Lung (tissue), 12 donors: Measurements from ENCODE around the gene ITPR1. TPM values are rescaled to one million over a fixed set of nuclear protein-coding genes. Genes with fewer than 3 reads are reported as not detected.

ENCODE experiments used
- ATAC-seq: fragments of 200-7000 bp; cut with Tn5 transposase; one replicate; pipeline ENCODE4 v1.9.1; 2020; ENCODE audit warnings: moderate number of reproducible peaks; ENCODE audit not compliant: insufficient read depth, low FRiP score
- DNase-seq, 3 donors: peaks; one replicate each; pipeline ENCODE4 v3.0.0-alpha.2; 2013 to 2017
- H3K27ac ChIP-seq, 2 donors: one replicate each; pipeline ENCODE4 v1.5.1; 2013; ENCODE audit warnings: mild to moderate bottlenecking in 2 of 2, moderate library complexity in 2 of 2, control low read depth in 1 of 2, inconsistent platforms in 1 of 2, low read depth in 1 of 2, low read length in 1 of 2
- H3K27me3 ChIP-seq, 3 donors: one replicate each; pipeline ENCODE4 v1.5.1; 2013; ENCODE audit warnings: low read length in 2 of 3; ENCODE audit not compliant: control insufficient read depth in 3 of 3, insufficient read depth in 3 of 3
- H3K36me3 ChIP-seq, 4 donors: one replicate each; pipeline ENCODE4 v1.5.1; 2013; ENCODE audit warnings: low read length in 4 of 4, mild to moderate bottlenecking in 1 of 4, moderate library complexity in 1 of 4; ENCODE audit not compliant: control insufficient read depth in 4 of 4, insufficient read depth in 4 of 4
- H3K4me1 ChIP-seq, 5 donors: one replicate each; pipeline ENCODE4 v1.5.1; 2013; ENCODE audit warnings: low read length in 5 of 5, mild to moderate bottlenecking in 2 of 5, moderate library complexity in 1 of 5; ENCODE audit not compliant: control insufficient read depth in 5 of 5, insufficient read depth in 5 of 5
- H3K4me3 ChIP-seq: one replicate; pipeline ENCODE4 v1.5.1; 2013; ENCODE audit warnings: mild to moderate bottlenecking, control low read depth, moderate library complexity
- H3K9ac ChIP-seq, 2 donors: one replicate each; pipeline ENCODE4 v1.5.1; 2013; ENCODE audit warnings: low read length in 2 of 2, control low read depth in 1 of 2; ENCODE audit not compliant: insufficient read depth in 1 of 2
- H3K9me3 ChIP-seq, 4 donors: one replicate each; pipeline ENCODE4 v1.5.1; 2013; ENCODE audit warnings: low read length in 3 of 4, mild to moderate bottlenecking in 1 of 4, moderate library complexity in 1 of 4; ENCODE audit not compliant: control insufficient read depth in 4 of 4, insufficient read depth in 3 of 4
- CTCF ChIP-seq: IDR thresholded peaks from 2 replicates; pipeline ENCODE4 v1.5.1; 2012; ENCODE audit warnings: mild to moderate bottlenecking; ENCODE audit errors: control extremely low read depth, extremely low read depth
- WGBS, 2 donors: extraction: QIAGEN DNeasy Blood & Tissue Kit; methylation state at CpG; one replicate each; pipeline ENCODE4 v1.1.7; 2013; 5-methylcytosine and 5-hydroxymethylcytosine counted together
- polyA plus RNA-seq, 2 donors: library from polyadenylated mRNA; stranded (reverse); fragments of 200-250 nt; gene quantifications; one replicate each; pipeline ENCODE4 v1.2.1, GENCODE V29; 2013
- total RNA-seq, 2 donors: library from RNA; depleted of rRNA in 1 of 2; stranded (reverse); fragments of >200 nt in 1 of 2; gene quantifications; one replicate each; pipeline ENCODE4 v1.2.1, GENCODE V29; 2014 to 2021
- donor health status: control.
- donor health status: control.
- donor health status: Bipolar disorder and iron deficiency.
- donor health status: healthy.
- donor health status: DM: yes; HTN: yes; CAD: no.

ITPR1 gene
- total and polyA plus RNA-seq, 4 donors: 12.4 to 152 (median 44.1) TPM

- ATAC-seq (no peak), DNase-seq (no peak)
- H3K9ac ChIP-seq: no peak overlapping the region
- H3K4me1 ChIP-seq: peaks cover 0 to 2% (median 0%) of the 10 kb centered on the region in 5 donors
- no peaks in the 10 kb centered on the region for H3K27me3 ChIP-seq
- 82 to 85% methylated on average over 5 of the region's 5 CpGs for WGBS, 2 donors
- peaks cover 2 to 8% (median 4%) of the 10 kb centered on the region in 4 donors for H3K36me3 ChIP-seq
- H3K27ac ChIP-seq: no peak overlapping the region
- no peak for TF ChIP-seq CTCF
- H3K9me3 ChIP-seq: no peaks in the 10 kb centered on the region
- no peak overlapping the region for H3K4me3 ChIP-seq
These were observed 344.3 kb downstream of the ITPR1 start for GRCh38 chr3:4837374-4837930.

- DNase-seq (no peak), ATAC-seq (no peak)
- Histone ChIP-seq H3K36me3 (peaks cover 0 to 8% (median 1%) of the 10 kb centered on the region in 4 donors), H3K9ac (no peak overlapping the region), H3K27ac (no peak overlapping the region), H3K9me3 (no peaks in the 10 kb centered on the region), H3K27me3 (no peaks in the 10 kb centered on the region), H3K4me1 (no peaks in the 10 kb centered on the region), H3K4me3 (no peak overlapping the region)
- TF ChIP-seq CTCF: no peak
- 94 to 95% methylated on average over 4 of the region's 4 CpGs for WGBS, 2 donors
These were observed 345.5 kb downstream of the ITPR1 start for GRCh38 chr3:4838621-4839022.

- Histone ChIP-seq H3K27me3 (no peaks in the 10 kb centered on the region), H3K36me3 (peaks cover 0 to 8% (median under 1%) of the 10 kb centered on the region in 4 donors), H3K4me3 (no peak overlapping the region), H3K9ac (no peak overlapping the region), H3K27ac (no peak overlapping the region), H3K9me3 (no peaks in the 10 kb centered on the region), H3K4me1 (no peaks in the 10 kb centered on the region)
- no peak for ATAC-seq
- 94 to 95% methylated on average over 3 of the region's 3 CpGs for WGBS, 2 donors
- no peak for TF ChIP-seq CTCF
- DNase-seq: no peak
These were observed 346.1 kb downstream of the ITPR1 start for GRCh38 chr3:4839278-4839677.

GRCh38 chr3:4841225-4841624, 348.1 kb downstream of the ITPR1 start:
- no peak for TF ChIP-seq CTCF
- Histone ChIP-seq H3K36me3 (peaks cover 0 to 8% (median under 1%) of the 10 kb centered on the region in 4 donors), H3K27me3 (no peaks in the 10 kb centered on the region), H3K4me3 (no peak overlapping the region), H3K27ac (no peak overlapping the region), H3K9ac (no peak overlapping the region), H3K9me3 (no peaks in the 10 kb centered on the region), H3K4me1 (no peaks in the 10 kb centered on the region)
- ATAC-seq: no peak
- DNase-seq: no peak
- WGBS, 2 donors: 87 to 91% methylated on average over 3 of the region's 3 CpGs
